ENCODE data around the gene SYT1. TPM values are rescaled to one million over a fixed set of nuclear protein-coding genes. Genes with fewer than 3 reads are reported as not detected.

SYT1 gene
- polyA plus RNA-seq, 1 donor = 1.4 TPM

- DNase-seq (ENCODE audit: low read depth) = no peak
These were observed 430.0 kb downstream of the SYT1 start for GRCh38 chr12:79294590-79294989.

GRCh38 chr12:79295572-79295971 lies 431.0 kb downstream of the SYT1 start:
- no peak for DNase-seq (ENCODE audit: low read depth)

- no peak for DNase-seq (ENCODE audit: low read depth)
These were observed 431.6 kb downstream of the SYT1 start for GRCh38 chr12:79296133-79296532.

GRCh38 chr12:79296871-79297270 lies 432.3 kb downstream of the SYT1 start:
- no peak for DNase-seq (ENCODE audit: low read depth)

- no peak for DNase-seq (ENCODE audit: low read depth)
These were observed 433.9 kb downstream of the SYT1 start for GRCh38 chr12:79298506-79298905.

- no peak for DNase-seq (ENCODE audit: low read depth)
These were observed 435.0 kb downstream of the SYT1 start for GRCh38 chr12:79299447-79300198.

GRCh38 chr12:79300199-79300568 lies 435.6 kb downstream of the SYT1 start:
- DNase-seq (ENCODE audit: low read depth) = no peak

- DNase-seq (ENCODE audit: low read depth) = no peak
These were observed 436.6 kb downstream of the SYT1 start for GRCh38 chr12:79301181-79301580.

GRCh38 chr12:79302162-79302814 lies 437.7 kb downstream of the SYT1 start:
- DNase-seq (ENCODE audit: low read depth) = no peak

GRCh38 chr12:79307340-79307739 lies 442.8 kb downstream of the SYT1 start:
- DNase-seq (ENCODE audit: low read depth) = no peak

- no peak for DNase-seq (ENCODE audit: low read depth)
These were observed 444.5 kb downstream of the SYT1 start for GRCh38 chr12:79309039-79309438.

- no peak for DNase-seq (ENCODE audit: low read depth)
These were observed 452.7 kb downstream of the SYT1 start for GRCh38 chr12:79317179-79317847.

- no peak for DNase-seq (ENCODE audit: low read depth)
These were observed 458.3 kb downstream of the SYT1 start for GRCh38 chr12:79322905-79323304.

- DNase-seq (ENCODE audit: low read depth) = no peak
These were observed 460.0 kb downstream of the SYT1 start for GRCh38 chr12:79324571-79324970.

GRCh38 chr12:79326222-79326621 lies 461.6 kb downstream of the SYT1 start:
- DNase-seq (ENCODE audit: low read depth) = no peak

GRCh38 chr12:79326663-79327062 lies 462.1 kb downstream of the SYT1 start:
- DNase-seq (ENCODE audit: low read depth) = no peak

GRCh38 chr12:79327465-79327864 lies 462.9 kb downstream of the SYT1 start:
- no peak for DNase-seq (ENCODE audit: low read depth)

- no peak for DNase-seq (ENCODE audit: low read depth)
These were observed 465.4 kb downstream of the SYT1 start for GRCh38 chr12:79329933-79330332.

- no peak for DNase-seq (ENCODE audit: low read depth)
These were observed 467.3 kb downstream of the SYT1 start for GRCh38 chr12:79331870-79332269.

GRCh38 chr12:79333144-79333543 lies 468.6 kb downstream of the SYT1 start:
- no peak for DNase-seq (ENCODE audit: low read depth)

- no peak for DNase-seq (ENCODE audit: low read depth)
These were observed 473.2 kb downstream of the SYT1 start for GRCh38 chr12:79337662-79338290.

Measured in forelimb muscle (tissue), 1 donor.